ENCODE results near the gene HES1. TPM values are rescaled to one million over a fixed set of nuclear protein-coding genes. Genes with fewer than 3 reads are reported as not detected.
"Not testable (repeated sequence)": the region's sequence is repeated elsewhere in the genome, so short reads cannot be mapped to it uniquely, and the experiment has no call there.

HES1 gene
- total RNA-seq, 1 donor from 2014 or later, result 74.2 TPM

GRCh38 chr3:194125442-194125841 lies 10.5 kb upstream of the HES1 start:
- DNase-seq (ENCODE audit: low read depth in 2 of 2), result no peak

GRCh38 chr3:194126790-194127189 lies 9.2 kb upstream of the HES1 start:
- peak in 1 of 2 donors; percentile 42 for DNase-seq (ENCODE audit: low read depth in 2 of 2)

- DNase-seq (ENCODE audit: low read depth in 2 of 2), result no peak
These were observed 7.6 kb upstream of the HES1 start for GRCh38 chr3:194128202-194128918.

- DNase-seq (ENCODE audit: low read depth in 2 of 2), result not testable (repeated sequence)
These were observed 7.0 kb upstream of the HES1 start for GRCh38 chr3:194128919-194129295.

GRCh38 chr3:194129581-194130133 lies 6.3 kb upstream of the HES1 start:
- DNase-seq (ENCODE audit: low read depth in 2 of 2), result peak in 1 of 2 donors; percentile 73

GRCh38 chr3:194130188-194130587 lies 5.8 kb upstream of the HES1 start:
- DNase-seq (ENCODE audit: low read depth in 2 of 2), result no peak

- peak in 1 of 2 donors; percentile 39 for DNase-seq (ENCODE audit: low read depth in 2 of 2)
These were observed 5.0 kb upstream of the HES1 start for GRCh38 chr3:194130807-194131589.

- no peak for DNase-seq (ENCODE audit: low read depth in 2 of 2)
These were observed 3.3 kb upstream of the HES1 start for GRCh38 chr3:194132465-194133286.

GRCh38 chr3:194133661-194134230 lies 2.2 kb upstream of the HES1 start:
- peak; percentile 82 to 89 for DNase-seq (ENCODE audit: low read depth in 2 of 2)

GRCh38 chr3:194134231-194134756 lies 1.7 kb upstream of the HES1 start:
- DNase-seq (ENCODE audit: low read depth in 2 of 2), result peak in 1 of 2 donors; percentile 88

- DNase-seq (ENCODE audit: low read depth in 2 of 2), result peak; percentile 99 to 100
These were observed 1.0 kb upstream of the HES1 start for GRCh38 chr3:194134757-194135515.

GRCh38 chr3:194135516-194135805 lies 487 bp upstream of the HES1 start:
- no peak for DNase-seq (ENCODE audit: low read depth in 2 of 2)

GRCh38 chr3:194136519-194137007 lies 615 bp downstream of the HES1 start:
- DNase-seq (ENCODE audit: low read depth in 2 of 2), result no peak

- peak; percentile 68 to 72 for DNase-seq (ENCODE audit: low read depth in 2 of 2)
These were observed 1.1 kb downstream of the HES1 start for GRCh38 chr3:194137008-194137505.

GRCh38 chr3:194137506-194138474 lies 1.8 kb downstream of the HES1 start:
- DNase-seq (ENCODE audit: low read depth in 2 of 2), result peak; percentile 84 to 85

GRCh38 chr3:194138732-194139070 lies 2.8 kb downstream of the HES1 start:
- no peak for DNase-seq (ENCODE audit: low read depth in 2 of 2)

GRCh38 chr3:194139071-194139813 lies 3.3 kb downstream of the HES1 start:
- DNase-seq (ENCODE audit: low read depth in 2 of 2), result peak; percentile 76 to 95

- DNase-seq (ENCODE audit: low read depth in 2 of 2), result peak in 1 of 2 donors; percentile 65
These were observed 4.0 kb downstream of the HES1 start for GRCh38 chr3:194139814-194140391.
